ENCODE measurements around the gene BCL10. TPM values are rescaled to one million over a fixed set of nuclear protein-coding genes. Genes with fewer than 3 reads are reported as not detected.

BCL10 gene
- total RNA-seq, 1 experiment from 2014 or later, result 26.1 TPM

- no peak overlapping the region for H3T11ph ChIP-seq (ENCODE audit: low read length)
- H4K8ac ChIP-seq (replicated peaks; ENCODE audit: insufficient read length, low read depth, low read length), result no peak overlapping the region
- H3K18ac ChIP-seq (ENCODE audit: insufficient read length, low read depth, low read length), result no peak overlapping the region
- no peaks in the 10 kb centered on the region for H3K36me3 Mint-ChIP-seq (ENCODE audit: insufficient read depth in 1 of 3, low read depth in 3 of 3)
- no peaks in the 10 kb centered on the region for H3K9me3 Mint-ChIP-seq
- H3K27me3 ChIP-seq (ENCODE audit: insufficient read depth, low read length), result no peaks in the 10 kb centered on the region
- no peak overlapping the region for H3K56ac ChIP-seq (ENCODE audit: insufficient read length, low read depth, low read length)
- H4K20me1 ChIP-seq (ENCODE audit: control insufficient read depth, insufficient read depth, insufficient read length), result no peaks in the 10 kb centered on the region
- no peaks in the 10 kb centered on the region for H3K23me2 ChIP-seq (ENCODE audit: insufficient read length, low read depth, low read length, poor library complexity, severe bottlenecking)
- H3K4ac ChIP-seq (ENCODE audit: low read depth, low read length), result no peak overlapping the region
- no peak overlapping the region for H2BK15ac ChIP-seq (ENCODE audit: low read depth, low read length)
- H3K27me3 Mint-ChIP-seq (ENCODE audit: low read depth), result no peaks in the 10 kb centered on the region; the same call in 1 of the 2 replicates
- H2BK20ac ChIP-seq (ENCODE audit: low read depth, low read length, poor library complexity, severe bottlenecking), result no peak overlapping the region
- no peaks in the 10 kb centered on the region for H3K79me1 ChIP-seq (ENCODE audit: insufficient read depth, low read depth, low read length, poor library complexity, severe bottlenecking)
- H3K23ac ChIP-seq (ENCODE audit: insufficient read length, low read depth, low read length), result no peak overlapping the region
- H3K4me3 Mint-ChIP-seq, result no peak overlapping the region
- H2BK12ac ChIP-seq (ENCODE audit: insufficient read length, low read depth, low read length), result no peak overlapping the region
- H2AFZ ChIP-seq (ENCODE audit: low read length), result no peak overlapping the region
- no peaks in the 10 kb centered on the region for H3K4me1 ChIP-seq (ENCODE audit: insufficient read depth, low read length)
- no peak overlapping the region for H2AK5ac ChIP-seq (ENCODE audit: insufficient read length, low read length)
- H3K9me3 ChIP-seq (ENCODE audit: control insufficient read depth, low read depth, low read length), result no peaks in the 10 kb centered on the region
- H3K27ac ChIP-seq (ENCODE audit: insufficient read length, low read depth, low read length), result no peak overlapping the region
- no peaks in the 10 kb centered on the region for H3K79me2 ChIP-seq (ENCODE audit: insufficient read depth, low read length)
- no peak overlapping the region for H3K4me2 ChIP-seq (ENCODE audit: insufficient read depth, insufficient read length, low read length)
- H3K27ac Mint-ChIP-seq, result no peak overlapping the region; a peak in 1 of 7 replicates
- H3K9ac ChIP-seq (ENCODE audit: extremely low read depth, insufficient read length, low read length), result no peak overlapping the region
- no peak overlapping the region for H3K14ac ChIP-seq (ENCODE audit: insufficient read depth, low read length)
- no peak overlapping the region for H2BK5ac ChIP-seq (ENCODE audit: insufficient read length, low read length)
- no peak overlapping the region for H2BK120ac ChIP-seq (ENCODE audit: low read depth, low read length, poor library complexity, severe bottlenecking)
- no peak overlapping the region for H4K5ac ChIP-seq (ENCODE audit: insufficient read length, low read depth, low read length)
- H4K91ac ChIP-seq (ENCODE audit: insufficient read length, low read depth, low read length), result no peak overlapping the region
- WGBS (ENCODE audit: extremely low coverage, insufficient read length, low lambda C conversion rate), result no CpG with 5 or more reads among the region's 3 CpGs
- peaks cover 12 to 13% of the 10 kb centered on the region in 2 experiments for H3K4me1 Mint-ChIP-seq
- no peak for TF ChIP-seq CTCF (conservative IDR thresholded peaks at IDR 0.05)
- no peak for DNase-seq
These were observed 23.7 kb upstream of the BCL10 start for GRCh38 chr1:85300140-85300539.

Measured in H9 (cell line).